NCI-H748 treated with DMSO at 0.1 percent for 48 hours (cell line): ENCODE results near the gene CYBA.

Experiments
- DNase-seq: peaks from one replicate; lab custom pipeline; 2025; lab: John Stamatoyannopoulos, UW

CYBA gene

GRCh38 chr16:88650749-88651275 lies at the start of gene CYBA:
Gene CYBA (minus strand): TSS chr16:88651053. CDS start chr16:88651013, 40 bp downstream.
- DNase-seq, result no peak

GRCh38 chr16:88700322-88700635 lies 49.4 kb upstream of the CYBA start:
- DNase-seq, result no peak

- DNase-seq, result no peak
Observed at GRCh38 chr16:88699180-88699579, 48.3 kb upstream of the CYBA start.

- no peak for DNase-seq
Observed at GRCh38 chr16:88698646-88699045, 47.8 kb upstream of the CYBA start.

- no peak for DNase-seq
Observed at GRCh38 chr16:88697831-88698615, 47.2 kb upstream of the CYBA start.

- no peak for DNase-seq
Observed at GRCh38 chr16:88697116-88697830, 46.4 kb upstream of the CYBA start.

GRCh38 chr16:88696441-88696840 lies 45.6 kb upstream of the CYBA start:
- no peak for DNase-seq

GRCh38 chr16:88695753-88696152 lies 44.9 kb upstream of the CYBA start:
- DNase-seq, result no peak

GRCh38 chr16:88695218-88695617 lies 44.4 kb upstream of the CYBA start:
- no peak for DNase-seq

GRCh38 chr16:88694221-88695087 lies 43.6 kb upstream of the CYBA start:
- no peak for DNase-seq

GRCh38 chr16:88693420-88694177 lies 42.7 kb upstream of the CYBA start:
- no peak for DNase-seq

GRCh38 chr16:88692861-88693260 lies 42.0 kb upstream of the CYBA start:
- DNase-seq, result no peak

GRCh38 chr16:88691924-88692560 lies 41.2 kb upstream of the CYBA start:
- no peak for DNase-seq

- DNase-seq, result no peak
Observed at GRCh38 chr16:88691129-88691813, 40.4 kb upstream of the CYBA start.

GRCh38 chr16:88690341-88691128 lies 39.7 kb upstream of the CYBA start:
- no peak for DNase-seq

GRCh38 chr16:88688013-88688778 lies 37.3 kb upstream of the CYBA start:
- no peak for DNase-seq

- DNase-seq, result no peak
Observed at GRCh38 chr16:88687676-88688012, 36.8 kb upstream of the CYBA start.

- DNase-seq, result no peak
Observed at GRCh38 chr16:88687254-88687576, 36.4 kb upstream of the CYBA start.
